Measurements from ENCODE around the gene CCDC57. TPM values are rescaled to one million over a fixed set of nuclear protein-coding genes. Genes with fewer than 3 reads are reported as not detected.

Gene CCDC57
- total RNA-seq, 2 experiments from 2014 or later: 129 to 135 TPM

DNA sequence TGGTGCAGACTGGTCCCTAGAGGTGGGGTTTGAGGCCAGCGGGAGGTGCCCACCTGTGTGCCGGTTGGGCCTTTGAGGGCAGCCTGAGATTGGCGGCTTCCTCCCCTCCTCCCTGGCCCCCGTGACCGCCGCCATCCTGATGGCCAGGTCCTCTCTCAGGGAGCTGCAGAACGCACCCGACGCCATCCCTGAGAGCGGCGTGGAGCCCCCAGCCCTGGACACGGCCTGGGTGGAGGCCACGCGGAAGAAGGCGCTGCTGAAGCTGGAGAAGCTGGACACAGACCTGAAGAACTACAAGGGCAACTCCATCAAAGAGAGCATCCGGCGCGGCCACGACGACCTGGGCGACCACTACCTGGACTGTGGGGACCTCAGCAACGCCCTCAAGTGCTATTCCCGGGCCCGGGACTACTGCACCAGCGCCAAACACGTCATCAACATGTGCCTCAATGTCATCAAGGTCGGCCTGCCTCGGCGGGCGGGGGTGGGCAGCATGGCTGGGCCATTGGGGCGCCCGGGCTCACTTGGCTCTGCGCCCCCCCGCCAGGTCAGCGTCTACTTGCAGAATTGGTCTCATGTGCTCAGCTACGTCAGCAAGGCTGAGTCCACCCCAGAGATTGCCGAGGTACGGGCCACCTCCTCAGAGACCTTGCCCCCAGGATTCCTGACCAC lies 158.2 kb downstream of the CCDC57 start:
- Mint-ChIP-seq H3K4me3 (peak overlapping the region; percentile 66), H3K27ac (peak overlapping the region; percentile 33), H3K36me3 (ENCODE audit: low read depth) (peaks cover 22% of the 10 kb centered on the region), H3K9me3 (no peaks in the 10 kb centered on the region), H3K27me3 (no peaks in the 10 kb centered on the region), H3K4me1 (ENCODE audit: low read depth) (peaks cover 8% of the 10 kb centered on the region)
- TF ChIP-seq, protein P1, sequence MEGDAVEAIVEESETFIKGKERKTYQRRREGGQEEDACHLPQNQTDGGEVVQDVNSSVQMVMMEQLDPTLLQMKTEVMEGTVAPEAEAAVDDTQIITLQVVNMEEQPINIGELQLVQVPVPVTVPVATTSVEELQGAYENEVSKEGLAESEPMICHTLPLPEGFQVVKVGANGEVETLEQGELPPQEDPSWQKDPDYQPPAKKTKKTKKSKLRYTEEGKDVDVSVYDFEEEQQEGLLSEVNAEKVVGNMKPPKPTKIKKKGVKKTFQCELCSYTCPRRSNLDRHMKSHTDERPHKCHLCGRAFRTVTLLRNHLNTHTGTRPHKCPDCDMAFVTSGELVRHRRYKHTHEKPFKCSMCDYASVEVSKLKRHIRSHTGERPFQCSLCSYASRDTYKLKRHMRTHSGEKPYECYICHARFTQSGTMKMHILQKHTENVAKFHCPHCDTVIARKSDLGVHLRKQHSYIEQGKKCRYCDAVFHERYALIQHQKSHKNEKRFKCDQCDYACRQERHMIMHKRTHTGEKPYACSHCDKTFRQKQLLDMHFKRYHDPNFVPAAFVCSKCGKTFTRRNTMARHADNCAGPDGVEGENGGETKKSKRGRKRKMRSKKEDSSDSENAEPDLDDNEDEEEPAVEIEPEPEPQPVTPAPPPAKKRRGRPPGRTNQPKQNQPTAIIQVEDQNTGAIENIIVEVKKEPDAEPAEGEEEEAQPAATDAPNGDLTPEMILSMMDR (IDR thresholded peaks at IDR 0.05): no peak
- Histone ChIP-seq H3K4me3 (ENCODE audit: low read length) (no peak overlapping the region), H3K9me3 (ENCODE audit: control insufficient read depth in 1 of 2, insufficient read depth in 1 of 2, low read length in 2 of 2) (no peaks in the 10 kb centered on the region), H3K27me3 (ENCODE audit: control insufficient read depth in 1 of 2, insufficient read depth in 2 of 2, low read length in 2 of 2) (no peaks in the 10 kb centered on the region), H3K36me3 (ENCODE audit: insufficient read depth, low read length) (peaks cover 55% of the 10 kb centered on the region), H3K27ac (ENCODE audit: low read depth in 1 of 2, low read length in 2 of 2) (no peak overlapping the region), H3K4me1 (ENCODE audit: insufficient read depth, low read length) (peaks cover 41% of the 10 kb centered on the region)
- intact Hi-C loops (cut with DNase I, micrococcal nuclease): loop anchor here in 1 of 2 experiments (5.0 kb wide), 1 partner anchor 43 kb away; the partner anchor contains the start of gene FASN
- DNase-seq: peak in 1 of 14 experiments; percentile 0
- ChIA-PET CTCF (no interaction called here), POLR2A (interaction anchor here (0.7 to 4.1 kb wide), 2 partner anchors 10 to 12 kb away, joined by 3 to 16 read pairs; partner anchors contain the start of gene DUS1L)
- no peak for ATAC-seq (ENCODE audit: poor library complexity)

DNA sequence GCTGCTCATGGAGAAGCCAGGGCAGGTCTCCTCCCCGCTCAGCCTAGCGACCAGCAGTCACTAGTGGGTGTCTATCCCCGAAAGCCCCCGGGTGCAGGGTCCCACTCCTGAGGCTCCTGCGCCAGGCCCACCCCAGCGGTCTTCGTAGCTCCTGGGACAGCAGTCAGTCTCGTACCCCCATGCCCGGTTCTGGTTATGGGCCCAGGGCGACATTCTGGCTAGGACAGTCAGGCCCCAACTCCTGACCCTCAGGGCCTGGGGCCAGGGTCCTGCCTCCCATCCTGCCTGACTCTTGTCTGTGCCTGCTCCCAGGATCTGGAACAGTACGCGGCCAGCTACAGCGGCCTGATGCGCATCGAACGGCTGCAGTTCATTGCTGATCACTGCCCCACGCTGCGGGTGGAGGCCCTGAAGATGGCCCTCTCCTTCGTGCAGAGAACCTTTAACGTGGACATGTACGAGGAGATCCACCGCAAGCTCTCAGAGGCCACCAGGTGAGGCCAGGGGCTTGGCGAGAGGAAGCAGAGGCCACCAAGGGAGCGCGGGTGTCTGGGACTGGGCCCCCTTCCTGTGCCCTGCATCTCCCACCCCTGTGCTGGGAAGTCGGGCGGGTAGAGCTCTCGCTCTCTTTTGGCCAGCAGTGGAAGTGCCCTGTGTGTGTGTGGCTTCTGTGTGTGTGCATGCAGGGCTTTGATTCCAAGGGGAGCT lies 158.9 kb downstream of the CCDC57 start:
- TF ChIP-seq, protein P1 (IDR thresholded peaks at IDR 0.05): no peak
- Mint-ChIP-seq H3K27ac (peak overlapping the region; percentile 39), H3K9me3 (no peaks in the 10 kb centered on the region), H3K36me3 (ENCODE audit: low read depth) (peaks cover 17% of the 10 kb centered on the region), H3K27me3 (no peaks in the 10 kb centered on the region), H3K4me3 (peak overlapping the region; percentile 80), H3K4me1 (ENCODE audit: low read depth) (peaks cover 8% of the 10 kb centered on the region)
- no peak overlapping the region for H3K27ac ChIP-seq (ENCODE audit: low read depth in 1 of 2, low read length in 2 of 2)
- intact Hi-C loops (cut with DNase I, micrococcal nuclease): loop anchor here in 1 of 2 experiments (5.0 kb wide), 1 partner anchor 44 kb away; the partner anchor contains the start of gene FASN
- ChIA-PET CTCF (no interaction called here), POLR2A (interaction anchor here (1.0 to 4.1 kb wide), 2 partner anchors 11 to 67 kb away, joined by 3 to 16 read pairs; partner anchors contain the start of gene DUS1L)
- H3K36me3 ChIP-seq (ENCODE audit: insufficient read depth, low read length): peaks cover 48% of the 10 kb centered on the region
- ATAC-seq (ENCODE audit: poor library complexity) (no peak), DNase-seq (peak in 1 of 14 experiments; percentile 2)
- no peaks in the 10 kb centered on the region for H3K27me3 ChIP-seq (ENCODE audit: control insufficient read depth in 1 of 2, insufficient read depth in 2 of 2, low read length in 2 of 2)
- H3K4me1 ChIP-seq (ENCODE audit: insufficient read depth, low read length): peaks cover 41% of the 10 kb centered on the region
- no peak overlapping the region for H3K4me3 ChIP-seq (ENCODE audit: low read length)
- H3K9me3 ChIP-seq (ENCODE audit: control insufficient read depth in 1 of 2, insufficient read depth in 1 of 2, low read length in 2 of 2): no peaks in the 10 kb centered on the region

DNA sequence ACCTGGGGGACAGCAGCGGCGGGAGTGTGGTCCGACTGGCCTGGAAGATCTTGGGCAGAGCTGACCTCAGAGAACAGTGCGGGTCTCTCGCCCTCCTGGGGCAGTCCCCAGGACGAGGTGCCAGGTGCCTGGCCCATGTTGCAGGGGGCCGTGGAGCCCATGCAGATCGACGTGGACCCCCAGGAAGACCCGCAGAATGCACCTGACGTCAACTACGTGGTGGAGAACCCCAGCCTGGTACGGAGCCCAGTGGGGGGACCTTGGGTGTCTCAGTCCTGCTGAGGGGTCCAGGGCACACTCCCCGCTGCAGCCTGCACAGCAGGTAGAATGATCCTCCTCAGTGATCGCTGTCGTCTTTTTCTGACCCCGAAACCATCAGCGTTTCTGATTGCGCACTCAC lies 159.5 kb downstream of the CCDC57 start:
- Histone ChIP-seq H3K36me3 (ENCODE audit: insufficient read depth, low read length) (peaks cover 43% of the 10 kb centered on the region), H3K4me3 (ENCODE audit: low read length) (no peak overlapping the region), H3K4me1 (ENCODE audit: insufficient read depth, low read length) (peaks cover 41% of the 10 kb centered on the region), H3K27me3 (ENCODE audit: control insufficient read depth in 1 of 2, insufficient read depth in 2 of 2, low read length in 2 of 2) (no peaks in the 10 kb centered on the region), H3K9me3 (ENCODE audit: control insufficient read depth in 1 of 2, insufficient read depth in 1 of 2, low read length in 2 of 2) (no peaks in the 10 kb centered on the region), H3K27ac (ENCODE audit: low read depth in 1 of 2, low read length in 2 of 2) (no peak overlapping the region)
- H3K27me3 Mint-ChIP-seq: no peaks in the 10 kb centered on the region
- TF ChIP-seq, protein P1 (IDR thresholded peaks at IDR 0.05): no peak
- DNase-seq (no peak), ATAC-seq (ENCODE audit: poor library complexity) (no peak)
- ChIA-PET CTCF (no interaction called here), POLR2A (interaction anchor here (1.0 to 4.1 kb wide), 2 partner anchors 11 to 68 kb away, joined by 3 to 16 read pairs; partner anchors contain the start of gene DUS1L)
- H3K27ac Mint-ChIP-seq: peak overlapping the region; percentile 39
- intact Hi-C loops (cut with DNase I, micrococcal nuclease): loop anchor here in 1 of 2 experiments (5.0 kb wide), 1 partner anchor 44 kb away; the partner anchor contains the start of gene FASN
- peaks cover 8% of the 10 kb centered on the region for H3K4me1 Mint-ChIP-seq (ENCODE audit: low read depth)
- H3K36me3 Mint-ChIP-seq (ENCODE audit: low read depth): peaks cover 15% of the 10 kb centered on the region
- peak overlapping the region; percentile 80 for H3K4me3 Mint-ChIP-seq
- H3K9me3 Mint-ChIP-seq: no peaks in the 10 kb centered on the region

All from CD4-positive, alpha-beta T cell (primary cell).